Endodermal cell (in vitro differentiated cells): ENCODE measurements around the gene MMP24. TPM values are rescaled to one million over a fixed set of nuclear protein-coding genes. Genes with fewer than 3 reads are reported as not detected.

Experiments used
- DNase-seq: peaks from one replicate; pipeline ENCODE4 v3.0.0-alpha.2; 2017
- H3K27ac ChIP-seq: 2 replicates; pipeline ENCODE4 v1.5.1; 2013; ENCODE audit warnings: mild to moderate bottlenecking, low read depth, low read length, moderate library complexity
- H3K27me3 ChIP-seq: 2 replicates; pipeline ENCODE4 v1.6.1; 2013; ENCODE audit warnings: mild to moderate bottlenecking, low read length, moderate library complexity; ENCODE audit not compliant: insufficient read depth, control insufficient read depth, poor library complexity, severe bottlenecking
- H3K36me3 ChIP-seq: 2 replicates; pipeline ENCODE4 v1.7.0; 2013; ENCODE audit warnings: mild to moderate bottlenecking, low read length, moderate library complexity; ENCODE audit not compliant: control insufficient read depth, insufficient read depth
- H3K4me1 ChIP-seq: one replicate; pipeline ENCODE4 v1.7.0; 2013; ENCODE audit warnings: low read length; ENCODE audit not compliant: control insufficient read depth, insufficient read depth
- H3K4me3 ChIP-seq: 2 replicates; pipeline ENCODE4 v1.5.1; 2013; ENCODE audit warnings: mild to moderate bottlenecking, low read length, moderate library complexity
- H3K9ac ChIP-seq: 2 replicates; pipeline ENCODE4 v1.6.1; 2013; ENCODE audit warnings: mild to moderate bottlenecking, low read length, moderate library complexity; ENCODE audit not compliant: poor library complexity, severe bottlenecking; ENCODE audit errors: extremely low read depth
- H3K9me3 ChIP-seq: 2 replicates; pipeline ENCODE4 v1.6.1; 2013; ENCODE audit warnings: mild to moderate bottlenecking, low read length, moderate library complexity; ENCODE audit not compliant: control insufficient read depth
- H3K27ac Mint-ChIP-seq: 2 replicates; pipeline ENCODE4 v1.8.0; 2020; ENCODE audit warnings: mixed read lengths
- H3K27me3 Mint-ChIP-seq: 2 replicates; pipeline ENCODE4 v1.8.0; 2021; ENCODE audit warnings: mild to moderate bottlenecking, mixed read lengths; ENCODE audit not compliant: insufficient read depth
- H3K36me3 Mint-ChIP-seq: 2 replicates; pipeline ENCODE4 v1.8.0; 2020; ENCODE audit warnings: low read depth, mixed read lengths
- H3K4me1 Mint-ChIP-seq: 2 replicates; pipeline ENCODE4 v1.8.0; 2020; ENCODE audit warnings: mixed read lengths
- H3K4me3 Mint-ChIP-seq: 2 replicates; pipeline ENCODE4 v1.8.0; 2020; ENCODE audit warnings: mild to moderate bottlenecking, moderate library complexity, mixed read lengths
- H3K9me3 Mint-ChIP-seq: 2 replicates; pipeline ENCODE4 v1.8.0; 2020; ENCODE audit warnings: mild to moderate bottlenecking, mixed read lengths
- CTCF ChIP-seq: fragments of 200-600 bp; sonication (generic); conservative IDR thresholded peaks from 2 replicates; pipeline ENCODE4 v1.5.0; 2021; ENCODE audit warnings: antibody characterized with exemption, mild to moderate bottlenecking
- WGBS, 2 experiments: methylation state at CpG; one replicate each; pipeline versions ENCODE4 v1.1.5 to v1.1.7; 2013; ENCODE audit warnings: missing lambda C conversion rate in 2 of 2, mixed read lengths in 1 of 2; ENCODE audit not compliant: insufficient coverage in 1 of 2, insufficient read length in 1 of 2; 5-methylcytosine and 5-hydroxymethylcytosine counted together
- total RNA-seq, 2 donors: library from RNA; stranded (reverse); fragmentation: NEBNext Ultra II Directional in 1 of 2; extraction: Animal tissue kit (Norgen Biotek cat#: 25700) in 1 of 2; gene quantifications; 2 replicates in 1 of 2; 3 replicates in 1 of 2; pipeline ENCODE4 v1.2.1, GENCODE V29; 2021

MMP24 gene
- total RNA-seq, 2 donors from 2014 or later: 1.3 to 5.9 TPM

- H3K27ac Mint-ChIP-seq: peak overlapping the region; percentile 80
- H3K9me3 Mint-ChIP-seq: no peaks in the 10 kb centered on the region
- no peak for DNase-seq
- peaks cover 21% of the 10 kb centered on the region for H3K4me1 Mint-ChIP-seq
- peak overlapping the region; percentile 41 for H3K27ac ChIP-seq
- no peak for TF ChIP-seq CTCF
- peaks cover 9% of the 10 kb centered on the region for H3K4me1 ChIP-seq
- peaks cover 41% of the 10 kb centered on the region for H3K36me3 ChIP-seq
- H3K36me3 Mint-ChIP-seq: peaks cover 44% of the 10 kb centered on the region
- peak overlapping the region; percentile 83 for H3K4me3 Mint-ChIP-seq
- no peaks in the 10 kb centered on the region for H3K9me3 ChIP-seq
- peak overlapping the region; percentile 77 for H3K9ac ChIP-seq
- 21 to 25% methylated on average over 4 to 24 of the region's 24 CpGs for WGBS, 2 experiments
- H3K27me3 ChIP-seq: no peaks in the 10 kb centered on the region
- H3K4me3 ChIP-seq: peak overlapping the region; percentile 90
- peaks cover 1% of the 10 kb centered on the region for H3K27me3 Mint-ChIP-seq
Observed at GRCh38 chr20:35283441-35284266, 57.2 kb downstream of the MMP24 start.

GRCh38 chr20:35284267-35284991 is 57.9 kb downstream of the MMP24 start, which contains the start of gene EIF6:
Gene EIF6 (minus strand): TSS chr20:35284772. CDS start chr20:35284487, 285 bp downstream.
- Histone ChIP-seq H3K9me3 (no peaks in the 10 kb centered on the region), H3K36me3 (peaks cover 34% of the 10 kb centered on the region), H3K9ac (peak within 1 kb of the TSS; percentile 77), H3K27me3 (no peaks in the 10 kb centered on the region), H3K4me1 (peaks cover 9% of the 10 kb centered on the region), H3K4me3 (peak within 1 kb of the TSS; percentile 90), H3K27ac (peak within 1 kb of the TSS; percentile 58)
- Mint-ChIP-seq H3K9me3 (no peaks in the 10 kb centered on the region), H3K27ac (peak within 1 kb of the TSS; percentile 80), H3K4me1 (peaks cover 21% of the 10 kb centered on the region), H3K27me3 (peaks cover 5% of the 10 kb centered on the region), H3K36me3 (peaks cover 36% of the 10 kb centered on the region), H3K4me3 (peak within 1 kb of the TSS; percentile 83)
- no peak for TF ChIP-seq CTCF
- DNase-seq: peak; percentile 95
- 0% methylated on average over 37 to 61 of the region's 61 CpGs for WGBS, 2 experiments

- Histone ChIP-seq H3K27ac (peak overlapping the region; percentile 58), H3K27me3 (no peaks in the 10 kb centered on the region), H3K9me3 (no peaks in the 10 kb centered on the region), H3K9ac (peak overlapping the region; percentile 77), H3K4me1 (peaks cover 9% of the 10 kb centered on the region), H3K36me3 (peaks cover 26% of the 10 kb centered on the region), H3K4me3 (peak overlapping the region; percentile 90)
- peaks cover 11% of the 10 kb centered on the region for H3K27me3 Mint-ChIP-seq
- WGBS, 2 experiments: 45 to 46% methylated on average over 16 to 19 of the region's 19 CpGs
- peaks cover 21% of the 10 kb centered on the region for H3K4me1 Mint-ChIP-seq
- TF ChIP-seq CTCF: no peak
- peak overlapping the region; percentile 80 for H3K27ac Mint-ChIP-seq
- H3K4me3 Mint-ChIP-seq: peak overlapping the region; percentile 83
- no peaks in the 10 kb centered on the region for H3K9me3 Mint-ChIP-seq
- H3K36me3 Mint-ChIP-seq: peaks cover 28% of the 10 kb centered on the region
- DNase-seq: no peak
Observed at GRCh38 chr20:35284992-35285805, 58.7 kb downstream of the MMP24 start.
